ENCODE measurements around the gene ICA1. TPM values are rescaled to one million over a fixed set of nuclear protein-coding genes. Genes with fewer than 3 reads are reported as not detected.

Gene ICA1
- total RNA-seq, 1 experiment from 2014 or later: 31.5 TPM

GRCh38 chr7:8282871-8283270 lies 20.9 kb upstream of the ICA1 start:
- H3K9me3 Mint-ChIP-seq (ENCODE audit: unreplicated experiment): no peaks in the 10 kb centered on the region
- DNase-seq (ENCODE audit: unreplicated experiment): no peak
- no peak for TF ChIP-seq CTCF (IDR thresholded peaks at IDR 0.05; ENCODE audit: unreplicated experiment)
- H3K36me3 Mint-ChIP-seq (ENCODE audit: insufficient read depth, unreplicated experiment): no peaks in the 10 kb centered on the region
- ChIA-PET CTCF (interaction anchor here (1.1 kb wide), 1 partner anchor 13 kb away, joined by 5 read pairs; no protein-coding TSS in a partner anchor), POLR2A (no interaction called here)
- no peaks in the 10 kb centered on the region for H3K27me3 Mint-ChIP-seq (ENCODE audit: insufficient read depth, unreplicated experiment)
- no peak overlapping the region for H3K27ac Mint-ChIP-seq (ENCODE audit: low read depth, unreplicated experiment)
- no TSS peak for BruUV-seq (replicated peaks)
- no peaks in the 10 kb centered on the region for H3K4me1 Mint-ChIP-seq (ENCODE audit: insufficient read depth, unreplicated experiment)
- H3K4me3 Mint-ChIP-seq (ENCODE audit: unreplicated experiment): no peak overlapping the region
- intact Hi-C loops (cut with micrococcal nuclease): no loop called here

- intact Hi-C loops (cut with micrococcal nuclease): no loop called here
- BruUV-seq (replicated peaks): no TSS peak
- no peak overlapping the region for H3K4me3 Mint-ChIP-seq (ENCODE audit: unreplicated experiment)
These were observed 20.2 kb upstream of the ICA1 start for GRCh38 chr7:8282162-8282561.

GRCh38 chr7:8278183-8278582 lies 16.2 kb upstream of the ICA1 start:
- H3K27ac Mint-ChIP-seq (ENCODE audit: low read depth, unreplicated experiment): no peak overlapping the region
- no TSS peak for BruUV-seq (replicated peaks)
- peaks cover 14% of the 10 kb centered on the region for H3K4me1 Mint-ChIP-seq (ENCODE audit: insufficient read depth, unreplicated experiment)
- TF ChIP-seq CTCF (IDR thresholded peaks at IDR 0.05; ENCODE audit: unreplicated experiment): no peak
- DNase-seq (ENCODE audit: unreplicated experiment): no peak
- no peak overlapping the region for H3K4me3 Mint-ChIP-seq (ENCODE audit: unreplicated experiment)
- POLR2A ChIA-PET: interaction anchor here (1.1 kb wide), 1 partner anchor 9 kb away, joined by 3 read pairs; no protein-coding TSS in a partner anchor
- H3K27me3 Mint-ChIP-seq (ENCODE audit: insufficient read depth, unreplicated experiment): no peaks in the 10 kb centered on the region
- intact Hi-C loops (cut with micrococcal nuclease): loop anchor here (10.0 kb wide), 1 partner anchor 87 kb away; no protein-coding TSS in a partner anchor
- CTCF ChIA-PET: interaction anchor here (3.2 kb wide), 1 partner anchor 18 kb away, joined by 20 read pairs; no protein-coding TSS in a partner anchor
- no peaks in the 10 kb centered on the region for H3K9me3 Mint-ChIP-seq (ENCODE audit: unreplicated experiment)
- H3K36me3 Mint-ChIP-seq (ENCODE audit: insufficient read depth, unreplicated experiment): no peaks in the 10 kb centered on the region

More at GRCh38 chr7:8282162-8282561, 20.2 kb upstream of the ICA1 start:
- H3K27ac Mint-ChIP-seq (ENCODE audit: low read depth, unreplicated experiment): no peak overlapping the region
- no peaks in the 10 kb centered on the region for H3K9me3 Mint-ChIP-seq (ENCODE audit: unreplicated experiment)
- CTCF ChIA-PET: interaction anchor here (1.1 kb wide), 1 partner anchor 14 kb away, joined by 5 read pairs; no protein-coding TSS in a partner anchor
- no peak for DNase-seq (ENCODE audit: unreplicated experiment)
- H3K27me3 Mint-ChIP-seq (ENCODE audit: insufficient read depth, unreplicated experiment): no peaks in the 10 kb centered on the region
- H3K36me3 Mint-ChIP-seq (ENCODE audit: insufficient read depth, unreplicated experiment): no peaks in the 10 kb centered on the region
- TF ChIP-seq CTCF (IDR thresholded peaks at IDR 0.05; ENCODE audit: unreplicated experiment): no peak
- POLR2A ChIA-PET: interaction anchor here (0.7 kb wide), 1 partner anchor 21 kb away, joined by 5 read pairs; no protein-coding TSS in a partner anchor
- no peaks in the 10 kb centered on the region for H3K4me1 Mint-ChIP-seq (ENCODE audit: insufficient read depth, unreplicated experiment)

GRCh38 chr7:8277394-8277982 lies 15.5 kb upstream of the ICA1 start:
- ChIA-PET CTCF (interaction anchor here (0.7 to 4.6 kb wide), 9 partner anchors 10 to 517 kb away, joined by 3 to 51 read pairs (median 3); no protein-coding TSS in a partner anchor), POLR2A (interaction anchor here (0.8 to 1.1 kb wide), 3 partner anchors 9 to 19 kb away, joined by 3 to 7 read pairs (median 4); no protein-coding TSS in a partner anchor)
- TF ChIP-seq CTCF (IDR thresholded peaks at IDR 0.05; ENCODE audit: unreplicated experiment): peak; percentile 36
- no peak overlapping the region for H3K4me3 Mint-ChIP-seq (ENCODE audit: unreplicated experiment)
- intact Hi-C loops (cut with micrococcal nuclease): loop anchor here (10.0 kb wide), 1 partner anchor 87 kb away; no protein-coding TSS in a partner anchor
- BruUV-seq (replicated peaks): no TSS peak
- peaks cover 14% of the 10 kb centered on the region for H3K4me1 Mint-ChIP-seq (ENCODE audit: insufficient read depth, unreplicated experiment)
- peak; percentile 51 for DNase-seq (ENCODE audit: unreplicated experiment)
- H3K36me3 Mint-ChIP-seq (ENCODE audit: insufficient read depth, unreplicated experiment): no peaks in the 10 kb centered on the region
- H3K9me3 Mint-ChIP-seq (ENCODE audit: unreplicated experiment): no peaks in the 10 kb centered on the region
- no peak overlapping the region for H3K27ac Mint-ChIP-seq (ENCODE audit: low read depth, unreplicated experiment)
- H3K27me3 Mint-ChIP-seq (ENCODE audit: insufficient read depth, unreplicated experiment): no peaks in the 10 kb centered on the region

Data from MCF 10A (cell line).